Vagina (tissue), 2 donors: ENCODE results near the gene STARD13. TPM values are rescaled to one million over a fixed set of nuclear protein-coding genes. Genes with fewer than 3 reads are reported as not detected.

Experiments
- DNase-seq, 2 donors: peaks; one replicate each; pipeline ENCODE4 v3.0.0-alpha.2; 2017; ENCODE audit errors: extremely low spot score in 2 of 2
- H3K27ac ChIP-seq: fragments of 200-600 bp; sonication (generic); one replicate; pipeline ENCODE4 v1.5.1; 2019
- H3K27me3 ChIP-seq: fragments of 200-600 bp; sonication (generic); one replicate; pipeline ENCODE4 v1.5.1; 2019
- H3K36me3 ChIP-seq, 2 donors: fragments of 200-600 bp; sonication (generic); one replicate each; pipeline ENCODE4 v1.5.1; 2017 to 2019
- H3K4me1 ChIP-seq: fragments of 200-600 bp; sonication (generic); one replicate; pipeline ENCODE4 v1.5.1; 2019
- H3K4me3 ChIP-seq, 2 donors: fragments of 200-600 bp; sonication (generic); 1 replicate in 1 of 2; 2 replicates in 1 of 2; pipeline ENCODE4 v1.5.1; 2016 to 2019
- H3K9me3 ChIP-seq: fragments of 200-600 bp; sonication (generic); one replicate; pipeline ENCODE4 v1.5.1; 2019
- POLR2A ChIP-seq, 2 donors: fragments of 450-650 bp; IDR thresholded peaks; one replicate each; pipeline ENCODE4 v1.6.1; 2017; ENCODE audit warnings: antibody characterized with exemption in 2 of 2, mild to moderate bottlenecking in 2 of 2, moderate library complexity in 2 of 2
- POLR2AphosphoS5 ChIP-seq, 2 donors: sonication (generic); formaldehyde crosslinking; IDR thresholded peaks; one replicate each; pipeline ENCODE4 v1.9.0; 2017; ENCODE audit warnings: antibody characterized with exemption in 2 of 2, mild to moderate bottlenecking in 2 of 2, low read depth in 1 of 2; ENCODE audit not compliant: insufficient read depth in 1 of 2
- intact Hi-C: fragments of 100-400 bp; cut with DNase I; formaldehyde crosslinking; loops from one replicate; pipeline ENCODE4 v1.15.1; 2023
- total RNA-seq: library from RNA; depleted of rRNA; stranded (reverse); fragments of >200 nt; gene quantifications from one replicate; pipeline ENCODE4 v1.2.3, GENCODE V29; 2016
- TF ChIP-seq, protein P1 (sequence below), 3 experiments: fragments of 450-650 bp in 2 of 3; fragments of 200-600 bp in 1 of 3; sonication (generic) in 1 of 3; IDR thresholded peaks; one replicate each; pipeline ENCODE4 v1.5.1; 2017 to 2019; ENCODE audit warnings: antibody characterized with exemption in 3 of 3, mild to moderate bottlenecking in 2 of 3, moderate library complexity in 2 of 3

STARD13 gene
- total RNA-seq, 1 donor from 2014 or later: 33.1 TPM

- Histone ChIP-seq H3K9me3 (no peaks in the 10 kb centered on the region), H3K4me3 (no peak overlapping the region), H3K4me1 (peaks cover 49% of the 10 kb centered on the region), H3K27ac (peak overlapping the region; percentile 61), H3K27me3 (no peaks in the 10 kb centered on the region), H3K36me3 (no peaks in the 10 kb centered on the region)
- DNase-seq: no peak
- intact Hi-C loops: no loop called here
- TF ChIP-seq, protein P1, sequence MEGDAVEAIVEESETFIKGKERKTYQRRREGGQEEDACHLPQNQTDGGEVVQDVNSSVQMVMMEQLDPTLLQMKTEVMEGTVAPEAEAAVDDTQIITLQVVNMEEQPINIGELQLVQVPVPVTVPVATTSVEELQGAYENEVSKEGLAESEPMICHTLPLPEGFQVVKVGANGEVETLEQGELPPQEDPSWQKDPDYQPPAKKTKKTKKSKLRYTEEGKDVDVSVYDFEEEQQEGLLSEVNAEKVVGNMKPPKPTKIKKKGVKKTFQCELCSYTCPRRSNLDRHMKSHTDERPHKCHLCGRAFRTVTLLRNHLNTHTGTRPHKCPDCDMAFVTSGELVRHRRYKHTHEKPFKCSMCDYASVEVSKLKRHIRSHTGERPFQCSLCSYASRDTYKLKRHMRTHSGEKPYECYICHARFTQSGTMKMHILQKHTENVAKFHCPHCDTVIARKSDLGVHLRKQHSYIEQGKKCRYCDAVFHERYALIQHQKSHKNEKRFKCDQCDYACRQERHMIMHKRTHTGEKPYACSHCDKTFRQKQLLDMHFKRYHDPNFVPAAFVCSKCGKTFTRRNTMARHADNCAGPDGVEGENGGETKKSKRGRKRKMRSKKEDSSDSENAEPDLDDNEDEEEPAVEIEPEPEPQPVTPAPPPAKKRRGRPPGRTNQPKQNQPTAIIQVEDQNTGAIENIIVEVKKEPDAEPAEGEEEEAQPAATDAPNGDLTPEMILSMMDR (IDR thresholded peaks at IDR 0.05): no peak
- TF ChIP-seq POLR2A (IDR thresholded peaks at IDR 0.05) (no peak), POLR2AphosphoS5 (IDR thresholded peaks at IDR 0.05; ENCODE audit: insufficient read depth in 1 of 2, low read depth in 1 of 2) (no peak)
Observed at GRCh38 chr13:33271759-33272158, 13.8 kb downstream of the STARD13 start.

- DNase-seq: no peak
- Histone ChIP-seq H3K4me3 (no peak overlapping the region), H3K9me3 (no peaks in the 10 kb centered on the region), H3K36me3 (no peaks in the 10 kb centered on the region), H3K27me3 (no peaks in the 10 kb centered on the region), H3K27ac (peak overlapping the region; percentile 61), H3K4me1 (peaks cover 52% of the 10 kb centered on the region)
- intact Hi-C loops: no loop called here
- TF ChIP-seq POLR2AphosphoS5 (IDR thresholded peaks at IDR 0.05; ENCODE audit: insufficient read depth in 1 of 2, low read depth in 1 of 2): no peak
- no peak for TF ChIP-seq POLR2A (IDR thresholded peaks at IDR 0.05)
- TF ChIP-seq, protein P1 (IDR thresholded peaks at IDR 0.05): no peak
Observed at GRCh38 chr13:33270895-33271538, 14.5 kb downstream of the STARD13 start.

DNA sequence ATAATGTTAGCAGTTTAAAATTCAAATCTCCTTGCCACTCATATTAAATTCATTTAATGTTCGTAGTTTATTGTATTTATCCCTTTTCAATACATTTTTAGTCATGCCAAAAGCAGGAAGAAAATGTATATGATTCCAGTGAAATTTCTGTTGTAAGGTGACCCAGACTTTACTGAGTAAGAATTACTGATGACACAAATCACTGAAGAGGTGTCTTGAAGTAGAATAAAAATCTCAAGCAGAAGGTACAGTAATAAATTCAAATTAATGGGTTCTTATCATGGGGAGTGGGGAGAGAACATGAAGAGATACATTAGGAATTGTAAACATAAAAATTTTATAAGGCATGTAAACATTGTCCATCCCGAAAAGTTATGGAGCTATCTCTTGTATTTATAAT, 19.9 kb downstream of the STARD13 start:
- H3K9me3 ChIP-seq: no peaks in the 10 kb centered on the region
- intact Hi-C loops: no loop called here
- H3K27ac ChIP-seq: peak overlapping the region; percentile 40
- H3K27me3 ChIP-seq: no peaks in the 10 kb centered on the region
- H3K36me3 ChIP-seq: no peaks in the 10 kb centered on the region
- peaks cover 61% of the 10 kb centered on the region for H3K4me1 ChIP-seq
- TF ChIP-seq POLR2A (IDR thresholded peaks at IDR 0.05) (no peak), POLR2AphosphoS5 (IDR thresholded peaks at IDR 0.05; ENCODE audit: insufficient read depth in 1 of 2, low read depth in 1 of 2) (no peak)
- TF ChIP-seq, protein P1 (IDR thresholded peaks at IDR 0.05): no peak
- H3K4me3 ChIP-seq: no peak overlapping the region
- DNase-seq: no peak

DNA sequence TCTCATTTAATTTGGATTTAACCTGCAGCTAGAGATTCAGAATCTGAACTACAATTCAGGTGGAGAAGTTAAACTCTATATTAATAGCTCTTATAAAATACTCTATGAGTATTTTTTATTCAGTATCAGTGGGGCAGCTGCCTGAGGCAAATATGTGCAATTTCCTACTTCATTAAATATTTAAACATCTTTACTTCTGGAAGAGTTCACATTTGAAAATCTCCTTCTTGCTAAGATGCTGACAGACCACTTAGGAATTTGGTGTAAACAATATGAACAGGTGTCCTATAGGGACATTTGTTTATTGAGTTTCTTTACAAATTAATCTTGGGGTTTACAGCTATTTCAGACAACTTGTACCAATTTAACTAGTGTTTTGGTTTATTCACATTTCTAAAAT, 20.4 kb downstream of the STARD13 start:
- TF ChIP-seq POLR2AphosphoS5 (IDR thresholded peaks at IDR 0.05; ENCODE audit: insufficient read depth in 1 of 2, low read depth in 1 of 2): no peak
- TF ChIP-seq POLR2A (IDR thresholded peaks at IDR 0.05): no peak
- TF ChIP-seq, protein P1 (IDR thresholded peaks at IDR 0.05): no peak
- Histone ChIP-seq H3K4me1 (peaks cover 64% of the 10 kb centered on the region), H3K4me3 (no peak overlapping the region), H3K27me3 (no peaks in the 10 kb centered on the region), H3K27ac (peak overlapping the region; percentile 40), H3K9me3 (no peaks in the 10 kb centered on the region), H3K36me3 (no peaks in the 10 kb centered on the region)
- intact Hi-C loops: no loop called here
- no peak for DNase-seq

- TF ChIP-seq, protein P1 (IDR thresholded peaks at IDR 0.05): no peak
- Histone ChIP-seq H3K36me3 (no peaks in the 10 kb centered on the region), H3K4me3 (no peak overlapping the region), H3K9me3 (no peaks in the 10 kb centered on the region), H3K4me1 (peaks cover 66% of the 10 kb centered on the region), H3K27me3 (no peaks in the 10 kb centered on the region), H3K27ac (peak overlapping the region; percentile 40)
- no peak for DNase-seq
- intact Hi-C loops: no loop called here
Observed at GRCh38 chr13:33264620-33264978, 21.0 kb downstream of the STARD13 start.
